HG03095 (cell line): ENCODE results near the gene GRK1.
"Not testable (repeated sequence)": the region's sequence is repeated elsewhere in the genome, so short reads cannot be mapped to it uniquely, and the experiment has no call there.

ENCODE experiments used
- ATAC-seq: cut with Tn5 transposase; IDR thresholded peaks from one replicate; pipeline ENCODE4 v1.9.1; 2021; ENCODE audit warnings: moderate library complexity; ENCODE audit not compliant: unreplicated experiment

The GRK1 gene

GRCh38 chr13:113725329-113726105 is 58.5 kb downstream of the GRK1 start:
- ATAC-seq, result not testable (repeated sequence)

- not testable (repeated sequence) for ATAC-seq
Measured at GRCh38 chr13:113726106-113726821, 59.2 kb downstream of the GRK1 start.

- ATAC-seq, result no peak
Measured at GRCh38 chr13:113726961-113727411, 60.0 kb downstream of the GRK1 start.

GRCh38 chr13:113728571-113729054 is 61.6 kb downstream of the GRK1 start:
- no peak for ATAC-seq

GRCh38 chr13:113729187-113730019 is 62.4 kb downstream of the GRK1 start:
- ATAC-seq, result no peak

GRCh38 chr13:113730258-113730691 is 63.3 kb downstream of the GRK1 start:
- no peak for ATAC-seq

GRCh38 chr13:113730831-113731191 is 63.8 kb downstream of the GRK1 start:
- ATAC-seq, result no peak

- ATAC-seq, result no peak
Measured at GRCh38 chr13:113731192-113732175, 64.5 kb downstream of the GRK1 start.

- ATAC-seq, result no peak
Measured at GRCh38 chr13:113732176-113732960, 65.3 kb downstream of the GRK1 start.

GRCh38 chr13:113732961-113733950 is 66.2 kb downstream of the GRK1 start:
- no peak for ATAC-seq

GRCh38 chr13:113734099-113734825 is 67.2 kb downstream of the GRK1 start:
- ATAC-seq, result no peak

GRCh38 chr13:113734826-113735125 is 67.8 kb downstream of the GRK1 start:
- no peak for ATAC-seq

- no peak for ATAC-seq
Measured at GRCh38 chr13:113735194-113735593, 68.2 kb downstream of the GRK1 start.

- ATAC-seq, result no peak
Measured at GRCh38 chr13:113735750-113736149, 68.7 kb downstream of the GRK1 start.

- ATAC-seq, result no peak
Measured at GRCh38 chr13:113736258-113736731, 69.3 kb downstream of the GRK1 start.

GRCh38 chr13:113737803-113738202 is 70.8 kb downstream of the GRK1 start:
- ATAC-seq, result no peak

GRCh38 chr13:113739527-113740285 is 72.7 kb downstream of the GRK1 start:
- ATAC-seq, result no peak
